ENCODE data around the gene ZNF302.

Gene ZNF302

GRCh38 chr19:34677386-34678084 lies at the start of gene ZNF302:
ZNF302 (plus strand) TSS chr19:34677678; CDS start chr19:34678805, 1,127 bp downstream.
- Mint-ChIP-seq H3K27ac (ENCODE audit: low read depth) (peak within 1 kb of the TSS; percentile 99), H3K36me3 (ENCODE audit: insufficient read depth) (peaks cover 21% of the 10 kb centered on the region), H3K4me3 (peak within 1 kb of the TSS; percentile 97), H3K9me3 (peaks cover 7% of the 10 kb centered on the region), H3K27me3 (peaks cover 10% of the 10 kb centered on the region), H3K4me1 (peaks cover 18% of the 10 kb centered on the region)
- ATAC-seq (replicated peaks; ENCODE audit: extremely low read depth, poor library complexity, severe bottlenecking) (peak; percentile 91), DNase-seq (ENCODE audit: low spot score in 2 of 2) (peak; percentile 87 to 88)

GRCh38 chr19:34633802-34634201 lies 43.7 kb upstream of the ZNF302 start:
- Mint-ChIP-seq H3K27me3 (no peaks in the 10 kb centered on the region), H3K9me3 (peaks cover 8% of the 10 kb centered on the region), H3K36me3 (ENCODE audit: insufficient read depth) (no peaks in the 10 kb centered on the region), H3K4me3 (no peak overlapping the region), H3K4me1 (no peaks in the 10 kb centered on the region), H3K27ac (ENCODE audit: low read depth) (no peak overlapping the region)
- ATAC-seq (replicated peaks; ENCODE audit: extremely low read depth, poor library complexity, severe bottlenecking) (no peak), DNase-seq (ENCODE audit: low spot score in 2 of 2) (no peak)

GRCh38 chr19:34639491-34640085 lies 37.9 kb upstream of the ZNF302 start:
- H3K27ac Mint-ChIP-seq (ENCODE audit: low read depth): no peak overlapping the region
- H3K27me3 Mint-ChIP-seq: no peaks in the 10 kb centered on the region
- no peaks in the 10 kb centered on the region for H3K36me3 Mint-ChIP-seq (ENCODE audit: insufficient read depth)
- H3K9me3 Mint-ChIP-seq: peaks cover 8% of the 10 kb centered on the region
- no peak overlapping the region for H3K4me3 Mint-ChIP-seq
- H3K4me1 Mint-ChIP-seq: no peaks in the 10 kb centered on the region
- peak; percentile 24 to 47 for DNase-seq (ENCODE audit: low spot score in 2 of 2)
- ATAC-seq (replicated peaks; ENCODE audit: extremely low read depth, poor library complexity, severe bottlenecking): no peak

- H3K9me3 Mint-ChIP-seq: no peaks in the 10 kb centered on the region
- no peak overlapping the region for H3K4me3 Mint-ChIP-seq
- H3K27me3 Mint-ChIP-seq: peaks cover 5% of the 10 kb centered on the region
- no peak for DNase-seq (ENCODE audit: low spot score in 2 of 2)
- no peaks in the 10 kb centered on the region for H3K4me1 Mint-ChIP-seq
- H3K27ac Mint-ChIP-seq (ENCODE audit: low read depth): no peak overlapping the region
- no peak for ATAC-seq (replicated peaks; ENCODE audit: extremely low read depth, poor library complexity, severe bottlenecking)
- H3K36me3 Mint-ChIP-seq (ENCODE audit: insufficient read depth): no peaks in the 10 kb centered on the region
Observed at GRCh38 chr19:34642241-34642640, 35.2 kb upstream of the ZNF302 start.

GRCh38 chr19:34644991-34645461 lies 32.5 kb upstream of the ZNF302 start:
- no peak for ATAC-seq (replicated peaks; ENCODE audit: extremely low read depth, poor library complexity, severe bottlenecking)

GRCh38 chr19:34645551-34645950 lies 31.9 kb upstream of the ZNF302 start:
- DNase-seq (ENCODE audit: low spot score in 2 of 2): no peak
- H3K9me3 Mint-ChIP-seq: no peaks in the 10 kb centered on the region
- H3K27ac Mint-ChIP-seq (ENCODE audit: low read depth): no peak overlapping the region
- peaks cover 22% of the 10 kb centered on the region for H3K27me3 Mint-ChIP-seq
- no peak for ATAC-seq (replicated peaks; ENCODE audit: extremely low read depth, poor library complexity, severe bottlenecking)
- no peaks in the 10 kb centered on the region for H3K36me3 Mint-ChIP-seq (ENCODE audit: insufficient read depth)
- H3K4me3 Mint-ChIP-seq: no peak overlapping the region
- no peaks in the 10 kb centered on the region for H3K4me1 Mint-ChIP-seq

More at GRCh38 chr19:34644991-34645461, 32.5 kb upstream of the ZNF302 start:
- H3K27me3 Mint-ChIP-seq: peaks cover 17% of the 10 kb centered on the region
- H3K4me3 Mint-ChIP-seq: no peak overlapping the region
- no peaks in the 10 kb centered on the region for H3K4me1 Mint-ChIP-seq
- no peak for DNase-seq (ENCODE audit: low spot score in 2 of 2)
- H3K27ac Mint-ChIP-seq (ENCODE audit: low read depth): no peak overlapping the region
- no peaks in the 10 kb centered on the region for H3K9me3 Mint-ChIP-seq
- H3K36me3 Mint-ChIP-seq (ENCODE audit: insufficient read depth): no peaks in the 10 kb centered on the region

GRCh38 chr19:34649886-34650543 lies 27.5 kb upstream of the ZNF302 start:
- H3K27me3 Mint-ChIP-seq: peaks cover 44% of the 10 kb centered on the region
- peaks cover 5% of the 10 kb centered on the region for H3K9me3 Mint-ChIP-seq
- no peaks in the 10 kb centered on the region for H3K4me1 Mint-ChIP-seq
- no peak overlapping the region for H3K4me3 Mint-ChIP-seq
- no peak overlapping the region for H3K27ac Mint-ChIP-seq (ENCODE audit: low read depth)
- H3K36me3 Mint-ChIP-seq (ENCODE audit: insufficient read depth): no peaks in the 10 kb centered on the region
- no peak for DNase-seq (ENCODE audit: low spot score in 2 of 2)
- ATAC-seq (replicated peaks; ENCODE audit: extremely low read depth, poor library complexity, severe bottlenecking): no peak

GRCh38 chr19:34651747-34652146 lies 25.7 kb upstream of the ZNF302 start:
- no peaks in the 10 kb centered on the region for H3K36me3 Mint-ChIP-seq (ENCODE audit: insufficient read depth)
- no peak overlapping the region for H3K4me3 Mint-ChIP-seq
- DNase-seq (ENCODE audit: low spot score in 2 of 2): no peak
- peaks cover 55% of the 10 kb centered on the region for H3K27me3 Mint-ChIP-seq
- H3K9me3 Mint-ChIP-seq: peaks cover 5% of the 10 kb centered on the region
- no peak for ATAC-seq (replicated peaks; ENCODE audit: extremely low read depth, poor library complexity, severe bottlenecking)
- no peak overlapping the region for H3K27ac Mint-ChIP-seq (ENCODE audit: low read depth)
- no peaks in the 10 kb centered on the region for H3K4me1 Mint-ChIP-seq

- Mint-ChIP-seq H3K4me1 (no peaks in the 10 kb centered on the region), H3K27ac (ENCODE audit: low read depth) (no peak overlapping the region), H3K9me3 (peaks cover 5% of the 10 kb centered on the region), H3K36me3 (ENCODE audit: insufficient read depth) (no peaks in the 10 kb centered on the region), H3K27me3 (peaks cover 58% of the 10 kb centered on the region), H3K4me3 (no peak overlapping the region)
- DNase-seq (ENCODE audit: low spot score in 2 of 2): no peak
- ATAC-seq (replicated peaks; ENCODE audit: extremely low read depth, poor library complexity, severe bottlenecking): no peak
Observed at GRCh38 chr19:34654796-34655195, 22.7 kb upstream of the ZNF302 start.

- ATAC-seq (replicated peaks; ENCODE audit: extremely low read depth, poor library complexity, severe bottlenecking) (no peak), DNase-seq (ENCODE audit: low spot score in 2 of 2) (no peak)
- H3K4me1 Mint-ChIP-seq: no peaks in the 10 kb centered on the region
- H3K27ac Mint-ChIP-seq (ENCODE audit: low read depth): no peak overlapping the region
- peaks cover 49% of the 10 kb centered on the region for H3K27me3 Mint-ChIP-seq
- no peaks in the 10 kb centered on the region for H3K36me3 Mint-ChIP-seq (ENCODE audit: insufficient read depth)
- H3K4me3 Mint-ChIP-seq: no peak overlapping the region
- H3K9me3 Mint-ChIP-seq: peaks cover 5% of the 10 kb centered on the region
Observed at GRCh38 chr19:34655651-34656050, 21.8 kb upstream of the ZNF302 start.

- peaks cover 3% of the 10 kb centered on the region for H3K36me3 Mint-ChIP-seq (ENCODE audit: insufficient read depth)
- no peak for ATAC-seq (replicated peaks; ENCODE audit: extremely low read depth, poor library complexity, severe bottlenecking)
- H3K9me3 Mint-ChIP-seq: no peaks in the 10 kb centered on the region
- H3K27me3 Mint-ChIP-seq: peaks cover 18% of the 10 kb centered on the region
- H3K27ac Mint-ChIP-seq (ENCODE audit: low read depth): no peak overlapping the region
- DNase-seq (ENCODE audit: low spot score in 2 of 2): no peak
- peaks cover 14% of the 10 kb centered on the region for H3K4me1 Mint-ChIP-seq
- H3K4me3 Mint-ChIP-seq: no peak overlapping the region
Observed at GRCh38 chr19:34661357-34661756, 16.1 kb upstream of the ZNF302 start.

GRCh38 chr19:34662919-34663318 lies 14.6 kb upstream of the ZNF302 start:
- DNase-seq (ENCODE audit: low spot score in 2 of 2) (peak in 1 of 2 donors; percentile 36), ATAC-seq (replicated peaks; ENCODE audit: extremely low read depth, poor library complexity, severe bottlenecking) (peak; percentile 96)
- H3K4me1 Mint-ChIP-seq: peaks cover 29% of the 10 kb centered on the region
- no peak overlapping the region for H3K4me3 Mint-ChIP-seq
- peaks cover 5% of the 10 kb centered on the region for H3K27me3 Mint-ChIP-seq
- H3K9me3 Mint-ChIP-seq: no peaks in the 10 kb centered on the region
- H3K36me3 Mint-ChIP-seq (ENCODE audit: insufficient read depth): peaks cover 7% of the 10 kb centered on the region
- H3K27ac Mint-ChIP-seq (ENCODE audit: low read depth): no peak overlapping the region

- Mint-ChIP-seq H3K27ac (ENCODE audit: low read depth) (no peak overlapping the region), H3K36me3 (ENCODE audit: insufficient read depth) (peaks cover 7% of the 10 kb centered on the region), H3K4me1 (peaks cover 29% of the 10 kb centered on the region), H3K4me3 (no peak overlapping the region), H3K27me3 (no peaks in the 10 kb centered on the region), H3K9me3 (no peaks in the 10 kb centered on the region)
- ATAC-seq (replicated peaks; ENCODE audit: extremely low read depth, poor library complexity, severe bottlenecking): no peak
- no peak for DNase-seq (ENCODE audit: low spot score in 2 of 2)
Observed at GRCh38 chr19:34664168-34664567, 13.3 kb upstream of the ZNF302 start.
